Hematopoietic multipotent progenitor cell treated with erythropoietin and hydrocortisone succinate and interleukin-3 and kit ligand, for 8 days (in vitro differentiated cells): ENCODE data around the gene ASPG.

Experiments
- DNase-seq: peaks from one replicate; pipeline ENCODE4 v3.0.0-alpha.2; 2015

The ASPG gene

GRCh38 chr14:104085032-104085888, at the start of gene ASPG:
TSS of gene ASPG (plus strand) at chr14:104085700. CDS start at chr14:104085771, 71 bp downstream.
- no peak for DNase-seq

GRCh38 chr14:104036212-104036611, 49.3 kb upstream of the ASPG start:
- no peak for DNase-seq

- DNase-seq = no peak
Measured at GRCh38 chr14:104037074-104037473, 48.4 kb upstream of the ASPG start.

GRCh38 chr14:104037903-104038302, 47.6 kb upstream of the ASPG start:
- no peak for DNase-seq

GRCh38 chr14:104039214-104039613, 46.3 kb upstream of the ASPG start:
- no peak for DNase-seq

GRCh38 chr14:104040539-104040938, 45.0 kb upstream of the ASPG start:
- DNase-seq = no peak

- no peak for DNase-seq
Measured at GRCh38 chr14:104041430-104042104, 43.9 kb upstream of the ASPG start.

GRCh38 chr14:104044016-104044415, 41.5 kb upstream of the ASPG start:
- no peak for DNase-seq

- DNase-seq = no peak
Measured at GRCh38 chr14:104047761-104048160, 37.7 kb upstream of the ASPG start.

GRCh38 chr14:104048758-104049507, 36.6 kb upstream of the ASPG start:
- DNase-seq = no peak

- DNase-seq = no peak
Measured at GRCh38 chr14:104049576-104050240, 35.8 kb upstream of the ASPG start.

GRCh38 chr14:104051092-104051813, 34.2 kb upstream of the ASPG start:
- DNase-seq = no peak

GRCh38 chr14:104054222-104054905, 31.1 kb upstream of the ASPG start:
- DNase-seq = no peak

GRCh38 chr14:104062281-104062680, 23.2 kb upstream of the ASPG start:
- no peak for DNase-seq

- no peak for DNase-seq
Measured at GRCh38 chr14:104064003-104064402, 21.5 kb upstream of the ASPG start.

GRCh38 chr14:104066279-104066678, 19.2 kb upstream of the ASPG start:
- no peak for DNase-seq

- DNase-seq = no peak
Measured at GRCh38 chr14:104066719-104067295, 18.7 kb upstream of the ASPG start.

- no peak for DNase-seq
Measured at GRCh38 chr14:104069541-104069940, 16.0 kb upstream of the ASPG start.

- no peak for DNase-seq
Measured at GRCh38 chr14:104072586-104072985, 12.9 kb upstream of the ASPG start.

GRCh38 chr14:104073764-104074163, 11.7 kb upstream of the ASPG start:
- no peak for DNase-seq

GRCh38 chr14:104075530-104076151, 9.9 kb upstream of the ASPG start:
- DNase-seq = no peak
